C4-2B (cell line): ENCODE data around the gene SERPINA6.
"Not testable (repeated sequence)": the region's sequence is repeated elsewhere in the genome, so short reads cannot be mapped to it uniquely, and the experiment has no call there.

Experiments
- H3K27ac ChIP-seq: fragments of 450-650 bp; 2 replicates; pipeline ENCODE4 v1.5.1; 2017
- CTCF ChIP-seq: fragments of 450-650 bp; conservative IDR thresholded peaks from 2 replicates; pipeline ENCODE4 v1.5.1; 2017; ENCODE audit warnings: mild to moderate bottlenecking
- ZFX ChIP-seq: fragments of 450-650 bp; IDR thresholded peaks from 2 replicates; pipeline ENCODE4 v1.6.1; 2017

SERPINA6 gene

GRCh38 chr14:94360945-94361565 lies 37.9 kb upstream of the SERPINA6 start:
- no peak for TF ChIP-seq CTCF
- no peak for TF ChIP-seq ZFX
- H3K27ac ChIP-seq: no peak overlapping the region

GRCh38 chr14:94357166-94357565 lies 34.0 kb upstream of the SERPINA6 start:
- TF ChIP-seq CTCF (no peak), ZFX (no peak)
- no peak overlapping the region for H3K27ac ChIP-seq

GRCh38 chr14:94356379-94357056 lies 33.4 kb upstream of the SERPINA6 start:
- H3K27ac ChIP-seq: no peak overlapping the region
- TF ChIP-seq CTCF (no peak), ZFX (no peak)

- no peak overlapping the region for H3K27ac ChIP-seq
- no peak for TF ChIP-seq ZFX
- peak; percentile 18 for TF ChIP-seq CTCF
Observed at GRCh38 chr14:94355191-94355794, 32.2 kb upstream of the SERPINA6 start.

- H3K27ac ChIP-seq: no peak overlapping the region
- TF ChIP-seq CTCF (no peak), ZFX (no peak)
Observed at GRCh38 chr14:94354638-94355185, 31.6 kb upstream of the SERPINA6 start.

GRCh38 chr14:94354190-94354589 lies 31.1 kb upstream of the SERPINA6 start:
- not testable (repeated sequence) for H3K27ac ChIP-seq

- no peak overlapping the region for H3K27ac ChIP-seq
- TF ChIP-seq ZFX (no peak), CTCF (no peak)
Observed at GRCh38 chr14:94349276-94349675, 26.1 kb upstream of the SERPINA6 start.
